GM19468 (cell line): ENCODE results near the gene PDE1C.
"Not testable (repeated sequence)": the region's sequence is repeated elsewhere in the genome, so short reads cannot be mapped to it uniquely, and the experiment has no call there.

Experiments used
- ATAC-seq: cut with Tn5 transposase; IDR thresholded peaks from one replicate; pipeline ENCODE4 v1.9.1; 2021; ENCODE audit warnings: mild to moderate bottlenecking, moderate library complexity, moderate number of reproducible peaks; ENCODE audit not compliant: unreplicated experiment; ENCODE audit errors: extremely low read depth

The PDE1C gene

GRCh38 chr7:32013471-32013870, 56.7 kb downstream of the PDE1C start:
- not testable (repeated sequence) for ATAC-seq

- no peak for ATAC-seq
Observed at GRCh38 chr7:32005577-32005976, 64.6 kb downstream of the PDE1C start.

- ATAC-seq, result no peak
Observed at GRCh38 chr7:32001948-32002347, 68.3 kb downstream of the PDE1C start.

GRCh38 chr7:31997423-31997822, 72.8 kb downstream of the PDE1C start:
- no peak for ATAC-seq

- no peak for ATAC-seq
Observed at GRCh38 chr7:31995134-31995533, 75.1 kb downstream of the PDE1C start.

GRCh38 chr7:31991846-31992245, 78.4 kb downstream of the PDE1C start:
- ATAC-seq, result no peak

GRCh38 chr7:31991406-31991805, 78.8 kb downstream of the PDE1C start:
- ATAC-seq, result no peak

GRCh38 chr7:31986878-31987518, 83.2 kb downstream of the PDE1C start:
- ATAC-seq, result no peak

GRCh38 chr7:31982962-31983361, 87.2 kb downstream of the PDE1C start:
- ATAC-seq, result no peak

- no peak for ATAC-seq
Observed at GRCh38 chr7:31981874-31982390, 88.3 kb downstream of the PDE1C start.

- ATAC-seq, result no peak
Observed at GRCh38 chr7:31979690-31980330, 90.4 kb downstream of the PDE1C start.

GRCh38 chr7:31975546-31975945, 94.7 kb downstream of the PDE1C start:
- no peak for ATAC-seq

GRCh38 chr7:31974351-31974750, 95.9 kb downstream of the PDE1C start:
- ATAC-seq, result no peak

GRCh38 chr7:31971049-31971667, 99.0 kb downstream of the PDE1C start:
- no peak for ATAC-seq

- ATAC-seq, result no peak
Observed at GRCh38 chr7:31970501-31970900, 99.7 kb downstream of the PDE1C start.

GRCh38 chr7:31963569-31964175, 106.5 kb downstream of the PDE1C start:
- no peak for ATAC-seq

GRCh38 chr7:31962246-31962645, 108.0 kb downstream of the PDE1C start:
- no peak for ATAC-seq

GRCh38 chr7:31958226-31958625, 112.0 kb downstream of the PDE1C start:
- no peak for ATAC-seq

GRCh38 chr7:31957756-31958155, 112.5 kb downstream of the PDE1C start:
- no peak for ATAC-seq

GRCh38 chr7:31957090-31957720, 113.0 kb downstream of the PDE1C start:
- no peak for ATAC-seq

- ATAC-seq, result no peak
Observed at GRCh38 chr7:31955641-31956040, 114.6 kb downstream of the PDE1C start.
